DND-41 (cell line): ENCODE measurements around the gene DHRSX.

Experiments used
- CTCF ChIP-seq: IDR thresholded peaks from 2 replicates; pipeline ENCODE4 v1.5.1; 2012; ENCODE audit warnings: borderline replicate concordance, low read length, moderate library complexity, mild to moderate bottlenecking; ENCODE audit not compliant: poor library complexity, severe bottlenecking; ENCODE audit errors: extremely low read depth
- EZH2 ChIP-seq: IDR thresholded peaks from 3 replicates; pipeline ENCODE4 v1.6.1; 2012; ENCODE audit warnings: borderline replicate concordance, low read depth, mild to moderate bottlenecking, moderate library complexity, low read length, inconsistent platforms; ENCODE audit not compliant: severe bottlenecking

GRCh38 chrX:2283111-2283859 lies 217.5 kb downstream of the DHRSX start:
- TF ChIP-seq CTCF (no peak), EZH2 (no peak)
